ENCODE measurements around the gene PTEN.
"Not testable (repeated sequence)": the region's sequence is repeated elsewhere in the genome, so short reads cannot be mapped to it uniquely, and the experiment has no call there.

PTEN gene

DNA sequence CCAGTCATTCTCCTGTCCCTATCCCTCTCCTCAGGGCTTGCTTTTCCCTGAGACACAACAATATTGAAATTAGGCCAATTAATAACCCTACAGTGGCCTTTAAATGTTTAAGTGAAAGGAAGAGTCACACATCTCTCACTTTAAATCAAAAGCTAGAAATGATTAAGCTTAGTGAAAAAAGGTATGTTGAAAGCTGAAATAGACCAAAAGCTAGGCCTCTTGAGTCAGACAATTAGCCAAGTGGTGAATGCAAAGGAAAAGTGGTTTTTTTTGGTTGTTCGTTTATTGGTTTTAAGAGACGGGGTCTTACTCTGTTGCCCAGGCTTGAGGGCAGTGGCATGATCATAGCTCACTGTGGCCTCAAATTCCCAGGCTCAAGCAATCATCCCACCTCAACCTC is 35.7 kb upstream of the PTEN start:
- no peaks in the 10 kb centered on the region for H3K36me3 ChIP-seq (ENCODE audit: insufficient read depth)
- H3K4me3 ChIP-seq (IDR thresholded peaks at IDR 0.05; ENCODE audit: insufficient read depth, low read depth, low read length) = no peak overlapping the region
- H2AFZ ChIP-seq (ENCODE audit: low read depth) = no peak overlapping the region
- H3K4me1 ChIP-seq (ENCODE audit: low read depth, poor library complexity, severe bottlenecking) = no peaks in the 10 kb centered on the region
- H3K9ac ChIP-seq = no peak overlapping the region
- no peak overlapping the region for H3K4me2 ChIP-seq
- no peaks in the 10 kb centered on the region for H3K27me3 ChIP-seq (ENCODE audit: insufficient read depth, low read depth)
- TF ChIP-seq, protein P1, sequence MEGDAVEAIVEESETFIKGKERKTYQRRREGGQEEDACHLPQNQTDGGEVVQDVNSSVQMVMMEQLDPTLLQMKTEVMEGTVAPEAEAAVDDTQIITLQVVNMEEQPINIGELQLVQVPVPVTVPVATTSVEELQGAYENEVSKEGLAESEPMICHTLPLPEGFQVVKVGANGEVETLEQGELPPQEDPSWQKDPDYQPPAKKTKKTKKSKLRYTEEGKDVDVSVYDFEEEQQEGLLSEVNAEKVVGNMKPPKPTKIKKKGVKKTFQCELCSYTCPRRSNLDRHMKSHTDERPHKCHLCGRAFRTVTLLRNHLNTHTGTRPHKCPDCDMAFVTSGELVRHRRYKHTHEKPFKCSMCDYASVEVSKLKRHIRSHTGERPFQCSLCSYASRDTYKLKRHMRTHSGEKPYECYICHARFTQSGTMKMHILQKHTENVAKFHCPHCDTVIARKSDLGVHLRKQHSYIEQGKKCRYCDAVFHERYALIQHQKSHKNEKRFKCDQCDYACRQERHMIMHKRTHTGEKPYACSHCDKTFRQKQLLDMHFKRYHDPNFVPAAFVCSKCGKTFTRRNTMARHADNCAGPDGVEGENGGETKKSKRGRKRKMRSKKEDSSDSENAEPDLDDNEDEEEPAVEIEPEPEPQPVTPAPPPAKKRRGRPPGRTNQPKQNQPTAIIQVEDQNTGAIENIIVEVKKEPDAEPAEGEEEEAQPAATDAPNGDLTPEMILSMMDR (conservative IDR thresholded peaks at IDR 0.05; ENCODE audit: low read depth, low read length) = no peak
- H3K27ac ChIP-seq = no peak overlapping the region
- H4K20me1 ChIP-seq (ENCODE audit: insufficient read depth) = no peaks in the 10 kb centered on the region
- no peaks in the 10 kb centered on the region for H3K79me2 ChIP-seq (ENCODE audit: insufficient read depth, low read depth)

GRCh38 chr10:87829051-87829450 is 34.4 kb upstream of the PTEN start:
- H3K9ac ChIP-seq; H3K4me3 ChIP-seq (IDR thresholded peaks at IDR 0.05; ENCODE audit: insufficient read depth, low read depth, low read length); H3K4me1 ChIP-seq (ENCODE audit: low read depth, poor library complexity, severe bottlenecking); H3K27ac ChIP-seq; H3K4me2 ChIP-seq; H2AFZ ChIP-seq (ENCODE audit: low read depth); H3K79me2 ChIP-seq (ENCODE audit: insufficient read depth, low read depth); H3K27me3 ChIP-seq (ENCODE audit: insufficient read depth, low read depth); H3K36me3 ChIP-seq (ENCODE audit: insufficient read depth); H4K20me1 ChIP-seq (ENCODE audit: insufficient read depth): not testable (repeated sequence)

GRCh38 chr10:87829986-87830729 is 33.3 kb upstream of the PTEN start:
- Histone ChIP-seq H2AFZ (ENCODE audit: low read depth) (no peak overlapping the region), H3K27ac (no peak overlapping the region), H3K79me2 (ENCODE audit: insufficient read depth, low read depth) (no peaks in the 10 kb centered on the region), H4K20me1 (ENCODE audit: insufficient read depth) (no peaks in the 10 kb centered on the region), H3K36me3 (ENCODE audit: insufficient read depth) (no peaks in the 10 kb centered on the region), H3K27me3 (ENCODE audit: insufficient read depth, low read depth) (no peaks in the 10 kb centered on the region), H3K4me1 (ENCODE audit: low read depth, poor library complexity, severe bottlenecking) (no peaks in the 10 kb centered on the region), H3K9ac (no peak overlapping the region), H3K4me2 (no peak overlapping the region), H3K4me3 (IDR thresholded peaks at IDR 0.05; ENCODE audit: insufficient read depth, low read depth, low read length) (no peak overlapping the region)
- TF ChIP-seq, protein P1 (conservative IDR thresholded peaks at IDR 0.05; ENCODE audit: low read depth, low read length) = no peak

- Histone ChIP-seq H2AFZ (ENCODE audit: low read depth) (no peak overlapping the region), H3K9ac (no peak overlapping the region), H3K4me1 (ENCODE audit: low read depth, poor library complexity, severe bottlenecking) (no peaks in the 10 kb centered on the region), H4K20me1 (ENCODE audit: insufficient read depth) (no peaks in the 10 kb centered on the region), H3K4me3 (IDR thresholded peaks at IDR 0.05; ENCODE audit: insufficient read depth, low read depth, low read length) (no peak overlapping the region), H3K4me2 (no peak overlapping the region), H3K27me3 (ENCODE audit: insufficient read depth, low read depth) (no peaks in the 10 kb centered on the region), H3K79me2 (ENCODE audit: insufficient read depth, low read depth) (no peaks in the 10 kb centered on the region), H3K27ac (no peak overlapping the region), H3K36me3 (ENCODE audit: insufficient read depth) (no peaks in the 10 kb centered on the region)
- TF ChIP-seq, protein P1 (conservative IDR thresholded peaks at IDR 0.05; ENCODE audit: low read depth, low read length) = no peak
Measured at GRCh38 chr10:87836098-87836497, 27.3 kb upstream of the PTEN start.

DNA sequence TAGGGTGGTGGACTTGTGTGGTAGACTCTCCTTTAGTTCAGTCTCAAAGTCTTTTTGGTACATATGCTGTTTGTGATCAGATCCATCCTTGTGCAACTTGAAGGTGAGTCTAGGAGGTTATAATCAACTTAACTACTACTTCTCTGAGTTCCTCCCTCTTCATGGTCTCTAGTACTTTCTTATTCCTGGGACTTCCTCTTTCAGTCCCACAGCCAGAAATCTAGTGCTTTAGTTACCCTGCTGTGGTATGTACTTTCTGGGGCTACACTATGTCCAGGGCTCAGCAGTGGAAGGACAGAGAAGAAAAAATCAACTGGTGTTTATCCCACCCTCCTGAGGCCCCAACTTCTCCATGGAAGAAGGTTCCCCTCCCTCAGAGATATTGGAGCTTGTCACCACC is 26.0 kb upstream of the PTEN start:
- Histone ChIP-seq H4K20me1 (ENCODE audit: insufficient read depth) (no peaks in the 10 kb centered on the region), H3K4me3 (IDR thresholded peaks at IDR 0.05; ENCODE audit: insufficient read depth, low read depth, low read length) (no peak overlapping the region), H3K4me1 (ENCODE audit: low read depth, poor library complexity, severe bottlenecking) (no peaks in the 10 kb centered on the region), H3K36me3 (ENCODE audit: insufficient read depth) (no peaks in the 10 kb centered on the region), H3K9ac (no peak overlapping the region), H3K79me2 (ENCODE audit: insufficient read depth, low read depth) (no peaks in the 10 kb centered on the region), H3K4me2 (no peak overlapping the region), H2AFZ (ENCODE audit: low read depth) (no peak overlapping the region), H3K27ac (no peak overlapping the region), H3K27me3 (ENCODE audit: insufficient read depth, low read depth) (no peaks in the 10 kb centered on the region)
- TF ChIP-seq, protein P1 (conservative IDR thresholded peaks at IDR 0.05; ENCODE audit: low read depth, low read length) = no peak

Data from KMS-11 (cell line).